ENCODE measurements around the gene RPL29. TPM values are rescaled to one million over a fixed set of nuclear protein-coding genes. Genes with fewer than 3 reads are reported as not detected.

RPL29 gene
- total RNA-seq, 1 experiment from 2014 or later: 696 TPM

- no peaks in the 10 kb centered on the region for H3K27me3 ChIP-seq (ENCODE audit: control insufficient read depth, insufficient read depth, low read length)
- no peaks in the 10 kb centered on the region; the same call in 1 of the 2 replicates for H3K36me3 ChIP-seq (ENCODE audit: control insufficient read depth, insufficient read depth, low read length)
- peak; percentile 47 for ATAC-seq
- no TSS peak for BruUV-seq (replicated peaks)
- intact Hi-C loops (cut with micrococcal nuclease; ENCODE audit: unreplicated experiment) (loop anchor here (2.0 kb wide), 1 partner anchor 32 kb away; the partner anchor contains the start of gene PARP3), in situ Hi-C loops (cut with HindIII; ENCODE audit: low pct_unique_long_range_greater_than_20kb, low sequenced_read_pairs) (no loop called here)
- ChIA-PET POLR2A (no interaction called here), CTCF (interaction anchor here (1.3 to 1.7 kb wide), 3 partner anchors 8 to 33 kb away, joined by 7 to 9 read pairs (median 8); partner anchors contain the start of genes ACY1 and RRP9)
- no peaks in the 10 kb centered on the region for H3K9me3 ChIP-seq (ENCODE audit: control insufficient read depth, insufficient read depth, low read depth, low read length)
- peaks cover 19% of the 10 kb centered on the region for H3K4me1 ChIP-seq (ENCODE audit: control insufficient read depth, insufficient read depth, low read length)
- H3K27ac ChIP-seq (ENCODE audit: low read length): peak overlapping the region; percentile 91
- TF ChIP-seq CTCF (IDR thresholded peaks at IDR 0.05) (peak; percentile 66), SIN3A (IDR thresholded peaks at IDR 0.05; ENCODE audit: borderline replicate concordance, insufficient read depth, low read depth, low read length) (no peak)
- TF ChIP-seq, protein P1, sequence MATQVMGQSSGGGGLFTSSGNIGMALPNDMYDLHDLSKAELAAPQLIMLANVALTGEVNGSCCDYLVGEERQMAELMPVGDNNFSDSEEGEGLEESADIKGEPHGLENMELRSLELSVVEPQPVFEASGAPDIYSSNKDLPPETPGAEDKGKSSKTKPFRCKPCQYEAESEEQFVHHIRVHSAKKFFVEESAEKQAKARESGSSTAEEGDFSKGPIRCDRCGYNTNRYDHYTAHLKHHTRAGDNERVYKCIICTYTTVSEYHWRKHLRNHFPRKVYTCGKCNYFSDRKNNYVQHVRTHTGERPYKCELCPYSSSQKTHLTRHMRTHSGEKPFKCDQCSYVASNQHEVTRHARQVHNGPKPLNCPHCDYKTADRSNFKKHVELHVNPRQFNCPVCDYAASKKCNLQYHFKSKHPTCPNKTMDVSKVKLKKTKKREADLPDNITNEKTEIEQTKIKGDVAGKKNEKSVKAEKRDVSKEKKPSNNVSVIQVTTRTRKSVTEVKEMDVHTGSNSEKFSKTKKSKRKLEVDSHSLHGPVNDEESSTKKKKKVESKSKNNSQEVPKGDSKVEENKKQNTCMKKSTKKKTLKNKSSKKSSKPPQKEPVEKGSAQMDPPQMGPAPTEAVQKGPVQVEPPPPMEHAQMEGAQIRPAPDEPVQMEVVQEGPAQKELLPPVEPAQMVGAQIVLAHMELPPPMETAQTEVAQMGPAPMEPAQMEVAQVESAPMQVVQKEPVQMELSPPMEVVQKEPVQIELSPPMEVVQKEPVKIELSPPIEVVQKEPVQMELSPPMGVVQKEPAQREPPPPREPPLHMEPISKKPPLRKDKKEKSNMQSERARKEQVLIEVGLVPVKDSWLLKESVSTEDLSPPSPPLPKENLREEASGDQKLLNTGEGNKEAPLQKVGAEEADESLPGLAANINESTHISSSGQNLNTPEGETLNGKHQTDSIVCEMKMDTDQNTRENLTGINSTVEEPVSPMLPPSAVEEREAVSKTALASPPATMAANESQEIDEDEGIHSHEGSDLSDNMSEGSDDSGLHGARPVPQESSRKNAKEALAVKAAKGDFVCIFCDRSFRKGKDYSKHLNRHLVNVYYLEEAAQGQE (IDR thresholded peaks at IDR 0.05; ENCODE audit: insufficient read depth in 1 of 2, low read depth in 2 of 2, low read length in 1 of 2): no peak
- no peak for DNase-seq (ENCODE audit: low read depth, low spot score)
- peak overlapping the region; percentile 76 to 79 for H3K4me3 ChIP-seq (ENCODE audit: low read depth in 2 of 2, low read length in 2 of 2)
Measured at GRCh38 chr3:51974277-51974962, 21.3 kb downstream of the RPL29 start.

GRCh38 chr3:51971350-51971749, 24.3 kb downstream of the RPL29 start:
- in situ Hi-C loops (cut with HindIII; ENCODE audit: low pct_unique_long_range_greater_than_20kb, low sequenced_read_pairs) (no loop called here), intact Hi-C loops (cut with micrococcal nuclease; ENCODE audit: unreplicated experiment) (no loop called here)
- POLR2A ChIA-PET: no interaction called here
- Histone ChIP-seq H3K36me3 (ENCODE audit: control insufficient read depth, insufficient read depth, low read length) (no peaks in the 10 kb centered on the region; the same call in 1 of the 2 replicates), H3K27me3 (ENCODE audit: control insufficient read depth, insufficient read depth, low read length) (no peaks in the 10 kb centered on the region), H3K27ac (ENCODE audit: low read length) (no peak overlapping the region), H3K9me3 (ENCODE audit: control insufficient read depth, insufficient read depth, low read depth, low read length) (no peaks in the 10 kb centered on the region), H3K4me1 (ENCODE audit: control insufficient read depth, insufficient read depth, low read length) (peaks cover 24% of the 10 kb centered on the region), H3K4me3 (ENCODE audit: low read depth in 2 of 2, low read length in 2 of 2) (no peak overlapping the region)
- DNase-seq (ENCODE audit: low read depth, low spot score): no peak
- no peak for TF ChIP-seq CTCF (IDR thresholded peaks at IDR 0.05)
- TF ChIP-seq, protein P1 (IDR thresholded peaks at IDR 0.05; ENCODE audit: insufficient read depth in 1 of 2, low read depth in 2 of 2, low read length in 1 of 2): no peak
- no peak for TF ChIP-seq POLR2AphosphoS5 (IDR thresholded peaks at IDR 0.05; ENCODE audit: low read depth, low read length)
- no peak for TF ChIP-seq TCF7L2 (IDR thresholded peaks at IDR 0.05; ENCODE audit: low read depth, low read length)
- TF ChIP-seq SIN3A (IDR thresholded peaks at IDR 0.05; ENCODE audit: borderline replicate concordance, insufficient read depth, low read depth, low read length): no peak
- no TSS peak for BruUV-seq (replicated peaks)
- CTCF ChIA-PET: no interaction called here
- no peak for ATAC-seq

Measured in Panc1 (cell line).